ENCODE data around the gene EREG.

The EREG gene

DNA sequence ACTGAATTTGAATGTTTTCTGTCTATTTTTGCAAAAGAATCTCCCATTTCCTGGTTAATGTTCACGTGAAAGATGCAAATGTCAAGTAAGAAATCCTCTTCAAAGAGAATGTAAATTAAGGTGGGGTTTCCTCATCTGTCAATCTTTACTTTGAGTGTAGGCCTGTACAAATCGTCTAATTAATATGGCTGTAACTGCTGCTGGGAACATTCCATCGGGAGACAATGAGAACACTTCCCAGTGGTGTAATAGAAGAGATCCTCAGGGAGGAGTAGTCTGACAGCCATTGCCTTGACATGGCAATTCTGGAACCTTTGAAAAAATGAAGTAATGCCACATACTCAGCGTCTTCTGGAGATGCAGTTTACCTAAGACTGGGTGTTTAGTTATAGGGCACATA, 3.7 kb downstream of the EREG start:
- no peak overlapping the region for H3K27ac ChIP-seq
- POLR2A ChIA-PET (ENCODE audit: low non-redundant PET): no interaction called here
- CTCF ChIA-PET: no interaction called here
- no peak for TF ChIP-seq CTCF (conservative IDR thresholded peaks at IDR 0.05; ENCODE audit: low read depth)
- DNase-seq (ENCODE audit: low spot score): no peak

DNA sequence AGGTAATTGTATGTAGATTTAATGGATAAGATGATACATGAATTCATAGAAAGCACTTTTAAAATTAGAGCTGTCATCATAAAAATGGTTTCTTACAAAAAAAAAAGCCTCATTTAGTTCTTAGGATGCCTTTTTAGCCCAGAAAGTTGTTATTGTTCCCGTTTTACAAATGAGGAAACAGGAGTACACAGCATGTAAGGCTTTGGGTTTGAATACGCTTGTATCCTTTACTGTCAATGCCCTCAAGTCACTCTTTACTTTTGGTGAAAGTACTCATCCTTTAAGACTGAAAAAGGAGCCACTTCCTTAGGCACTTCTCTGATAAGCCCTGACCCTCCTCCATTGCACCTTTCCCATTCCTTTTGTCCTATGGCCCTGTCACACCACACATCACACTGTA, 4.9 kb downstream of the EREG start:
- POLR2A ChIA-PET (ENCODE audit: low non-redundant PET): no interaction called here
- CTCF ChIA-PET: interaction anchor here (0.6 to 1.2 kb wide), 9 partner anchors 50 to 293 kb away, joined by 3 to 7 read pairs (median 4); partner anchors contain the start of gene AREG

DNA sequence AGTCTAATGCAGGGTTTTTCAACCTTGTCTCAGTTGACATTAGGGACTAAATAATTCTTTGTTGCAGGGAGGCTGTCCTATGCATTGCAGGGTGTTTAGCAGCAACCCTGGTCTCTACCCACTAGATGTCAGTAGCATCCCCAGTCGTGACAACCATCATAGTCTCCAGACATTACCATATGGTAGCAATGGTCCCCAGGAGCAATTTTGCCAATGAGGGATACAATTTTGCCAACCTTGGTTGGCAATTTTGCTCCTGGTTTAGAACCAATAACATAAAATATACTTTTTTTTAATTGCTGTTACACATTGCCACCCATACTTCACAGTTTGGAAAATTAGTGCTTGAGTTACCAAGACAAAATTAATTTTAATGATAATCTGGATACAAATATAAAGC, 6.0 kb downstream of the EREG start:
- peak; percentile 82 for TF ChIP-seq CTCF (conservative IDR thresholded peaks at IDR 0.05; ENCODE audit: low read depth)
- peak; percentile 42 for DNase-seq (ENCODE audit: low spot score)
- H3K27ac ChIP-seq: no peak overlapping the region
- ChIA-PET CTCF (interaction anchor here (0.6 to 1.2 kb wide), 8 partner anchors 51 to 300 kb away, joined by 3 to 7 read pairs (median 4); partner anchors contain the start of gene AREG), POLR2A (ENCODE audit: low non-redundant PET) (no interaction called here)

More for the DNA sequence above, 4.9 kb downstream of the EREG start:
- no peak overlapping the region for H3K27ac ChIP-seq
- no peak for TF ChIP-seq CTCF (conservative IDR thresholded peaks at IDR 0.05; ENCODE audit: low read depth)
- DNase-seq (ENCODE audit: low spot score): no peak

DNA sequence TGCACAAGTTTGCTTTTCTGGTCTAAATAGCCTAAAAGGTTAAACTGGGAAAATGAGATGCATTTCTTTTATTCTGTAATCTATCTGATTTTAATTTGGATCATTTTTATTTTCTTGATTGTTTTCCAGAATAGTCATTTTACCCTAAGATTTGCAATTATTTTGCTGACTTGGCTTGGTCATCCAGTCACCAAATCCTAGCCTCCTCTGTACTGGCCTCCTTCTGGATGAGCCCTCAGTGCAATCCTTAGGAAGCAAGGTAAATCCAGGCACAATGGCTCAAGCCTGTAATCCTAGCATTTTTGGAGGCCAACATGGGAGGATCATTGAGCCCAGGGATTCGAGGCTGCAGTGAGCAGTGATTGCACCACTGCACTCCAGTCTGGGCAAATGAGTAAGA, 9.2 kb downstream of the EREG start:
- TF ChIP-seq CTCF (conservative IDR thresholded peaks at IDR 0.05; ENCODE audit: low read depth): no peak

DNA sequence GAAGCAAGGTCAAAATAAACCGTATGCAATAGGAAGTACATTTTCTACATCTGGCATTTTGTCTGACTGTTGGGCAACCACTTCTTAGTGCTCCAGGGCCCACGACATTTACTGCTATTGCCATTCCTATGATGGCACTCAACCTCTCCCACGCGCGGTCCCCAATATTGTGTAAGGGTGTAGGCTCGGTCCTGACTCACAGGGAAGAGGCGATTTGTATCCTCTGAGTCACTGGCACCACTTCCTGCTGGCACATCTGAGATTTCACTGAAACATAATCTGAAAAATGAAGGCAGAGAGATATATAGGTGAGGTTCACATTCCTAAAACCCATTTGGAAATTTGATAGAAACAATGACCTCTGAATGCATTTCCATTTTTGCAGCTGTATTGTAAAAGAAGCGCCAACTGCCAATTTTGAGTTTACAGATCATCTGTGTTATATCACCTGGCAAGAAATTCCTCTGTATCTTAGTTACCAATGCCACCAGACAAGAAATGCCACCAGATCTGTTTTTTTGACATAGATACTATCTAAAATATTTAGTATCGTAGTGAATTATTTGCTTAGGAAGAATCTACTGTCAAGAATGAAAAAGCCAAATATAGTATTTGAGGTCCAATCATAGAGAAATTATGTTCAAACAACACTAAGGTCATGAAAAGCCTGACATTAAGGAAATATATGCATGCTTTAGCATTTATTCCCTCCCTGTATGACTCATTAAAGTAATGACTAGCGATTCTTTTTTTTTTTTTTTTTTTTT, 9.8 kb downstream of the EREG start:
- peak overlapping the region; percentile 97 for H3K27ac ChIP-seq
- no peak for TF ChIP-seq CTCF (conservative IDR thresholded peaks at IDR 0.05; ENCODE audit: low read depth)
- CTCF ChIA-PET: interaction anchor here (0.6 to 0.7 kb wide), 3 partner anchors 36 to 53 kb away, joined by 3 to 4 read pairs (median 4); no protein-coding TSS in a partner anchor
- DNase-seq (ENCODE audit: low spot score): peak; percentile 91
- POLR2A ChIA-PET (ENCODE audit: low non-redundant PET): interaction anchor here (0.6 kb wide), 1 partner anchor 60 kb away, joined by 4 read pairs; no protein-coding TSS in a partner anchor

More for the DNA sequence above, 9.2 kb downstream of the EREG start:
- POLR2A ChIA-PET (ENCODE audit: low non-redundant PET): no interaction called here
- CTCF ChIA-PET: no interaction called here
- DNase-seq (ENCODE audit: low spot score): no peak
- H3K27ac ChIP-seq: peak overlapping the region; percentile 97

- ChIA-PET CTCF (interaction anchor here (0.6 to 1.9 kb wide), 8 partner anchors 15 to 202 kb away, joined by 3 to 17 read pairs (median 3); partner anchors contain the start of gene AREG), POLR2A (ENCODE audit: low non-redundant PET) (interaction anchor here (0.6 to 1.2 kb wide), 2 partner anchors 59 to 69 kb away, joined by 4 to 6 read pairs; partner anchors contain the start of gene AREG)
- H3K27ac ChIP-seq: peak overlapping the region; percentile 97
These were observed 11.0 kb downstream of the EREG start for GRCh38 chr4:74375824-74376426.

More at GRCh38 chr4:74375824-74376426, 11.0 kb downstream of the EREG start:
- no peak for TF ChIP-seq CTCF (conservative IDR thresholded peaks at IDR 0.05; ENCODE audit: low read depth)
- no peak for DNase-seq (ENCODE audit: low spot score)
